SKM-1 (cell line): ENCODE results near the gene RIPOR3.
"Not testable (repeated sequence)": the region's sequence is repeated elsewhere in the genome, so short reads cannot be mapped to it uniquely, and the experiment has no call there.

Experiments
- DNase-seq: peaks from one replicate; lab custom pipeline; 2025; ENCODE audit not compliant: unreplicated experiment; lab: John Stamatoyannopoulos, UW

Gene RIPOR3

DNA sequence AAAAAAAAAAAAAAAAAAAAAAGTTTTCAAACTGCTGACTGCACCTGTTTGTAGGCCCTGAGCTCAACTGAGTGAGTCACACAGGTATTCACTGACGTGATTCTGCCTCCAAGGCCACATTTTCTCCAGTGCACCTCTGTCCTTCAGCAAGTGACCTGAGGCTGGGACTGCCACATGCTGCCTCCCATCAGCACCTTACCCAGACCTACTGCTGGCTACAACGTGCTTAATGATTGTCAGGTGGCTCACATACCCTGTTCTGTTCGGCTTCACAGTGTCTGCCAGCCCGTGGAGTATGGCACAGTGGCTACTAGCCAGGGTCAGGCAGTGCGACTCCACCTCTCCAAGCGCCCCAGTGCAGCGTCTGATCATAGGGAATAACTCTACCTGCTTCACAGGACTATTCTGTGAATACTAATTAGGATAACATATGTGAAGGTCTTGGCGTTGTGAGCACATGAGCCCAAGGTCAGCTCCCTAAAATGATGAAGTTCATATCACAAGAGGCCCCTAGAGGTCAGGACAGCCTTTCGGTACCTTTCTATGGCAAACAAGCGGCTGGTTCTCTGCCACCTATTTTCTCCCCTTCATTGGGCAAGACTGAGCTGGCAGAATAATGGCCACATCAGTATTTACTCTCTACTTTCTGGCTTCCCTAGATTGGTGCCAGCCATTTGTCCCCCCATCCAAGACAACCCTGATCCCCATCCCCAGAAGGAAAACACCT, 28.1 kb downstream of the RIPOR3 start:
- no peak for DNase-seq

GRCh38 chr20:50659975-50660670, 31.2 kb downstream of the RIPOR3 start:
- no peak for DNase-seq

DNA sequence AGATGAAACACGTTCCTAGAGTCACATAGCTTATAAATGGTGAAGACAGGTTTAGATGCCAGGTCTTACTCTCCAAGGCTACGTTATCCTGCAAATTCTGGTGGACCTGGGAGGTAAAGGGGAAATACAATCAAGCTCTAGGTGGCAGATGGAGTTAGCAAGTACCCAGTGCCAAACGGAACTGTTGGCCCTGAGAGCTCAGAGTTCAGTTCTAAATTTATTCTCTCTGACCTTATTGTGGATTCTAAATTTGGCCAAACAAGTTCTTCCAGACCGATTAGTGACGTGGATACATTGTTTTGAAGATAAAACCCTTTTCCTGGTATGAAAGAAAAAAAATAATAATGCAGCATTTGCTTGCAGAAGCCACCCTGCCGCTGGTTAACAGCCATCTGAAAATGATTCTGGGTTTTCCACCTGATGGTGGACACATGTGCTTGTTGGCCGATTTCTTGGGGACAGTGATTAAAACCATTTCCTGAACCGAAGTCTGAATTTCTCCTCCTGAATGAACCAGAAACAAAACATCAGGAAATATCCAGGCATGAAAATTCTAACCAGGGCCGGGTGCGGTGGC, 32.5 kb downstream of the RIPOR3 start:
- DNase-seq = no peak

- no peak for DNase-seq
These were observed 35.9 kb downstream of the RIPOR3 start for GRCh38 chr20:50655311-50655880.

- DNase-seq = no peak
These were observed 36.4 kb downstream of the RIPOR3 start for GRCh38 chr20:50654904-50655303.

GRCh38 chr20:50652702-50653294, 38.5 kb downstream of the RIPOR3 start:
- DNase-seq = no peak

- no peak for DNase-seq
These were observed 39.7 kb downstream of the RIPOR3 start for GRCh38 chr20:50651676-50652075.

GRCh38 chr20:50649590-50649989, 41.8 kb downstream of the RIPOR3 start:
- DNase-seq = no peak

DNA sequence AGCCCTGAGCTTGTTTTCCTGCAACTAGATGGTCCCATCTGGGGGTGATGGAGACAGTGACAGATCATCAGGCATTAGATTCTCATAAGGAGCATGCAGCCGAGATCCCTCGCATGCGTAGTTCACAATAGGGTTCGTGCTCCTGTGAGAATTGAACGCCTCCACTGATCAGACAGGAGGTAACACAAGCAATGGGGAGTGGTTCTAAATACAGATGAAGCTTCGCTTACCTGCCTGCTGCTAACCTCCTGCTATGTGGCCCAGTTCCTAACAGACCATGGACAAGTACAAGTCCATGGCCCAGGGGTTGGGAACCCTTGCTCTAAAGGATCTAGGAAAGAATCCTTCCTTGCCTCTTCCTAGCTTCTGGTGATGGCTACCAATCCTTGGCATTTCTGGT, 42.7 kb downstream of the RIPOR3 start:
- DNase-seq = no peak

DNA sequence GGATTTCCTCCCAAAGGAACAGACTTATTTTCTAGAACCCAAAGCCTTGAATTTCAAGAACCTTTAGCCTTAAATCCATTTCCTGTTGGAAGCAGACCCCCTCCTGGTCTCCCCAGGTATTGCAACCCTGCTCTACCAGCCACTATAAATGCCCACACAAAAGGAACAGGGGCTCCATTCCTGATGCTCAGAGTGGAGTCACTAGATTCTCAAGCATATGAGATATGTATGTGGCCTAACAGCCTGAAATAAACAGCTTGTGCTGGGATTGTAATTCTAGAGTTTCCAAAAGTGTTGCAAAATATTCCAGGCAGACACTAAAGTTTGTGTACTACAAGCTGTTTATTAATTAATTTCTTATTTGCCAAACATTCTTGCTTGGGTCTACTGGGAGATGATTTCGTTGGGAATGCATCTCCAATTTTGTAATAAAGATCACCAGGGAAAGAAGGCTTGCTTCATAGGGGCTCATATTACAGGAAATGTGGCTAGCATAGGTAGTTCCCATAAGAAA, 44.8 kb downstream of the RIPOR3 start:
- DNase-seq = no peak

GRCh38 chr20:50645253-50646068, 45.9 kb downstream of the RIPOR3 start:
- no peak for DNase-seq

DNA sequence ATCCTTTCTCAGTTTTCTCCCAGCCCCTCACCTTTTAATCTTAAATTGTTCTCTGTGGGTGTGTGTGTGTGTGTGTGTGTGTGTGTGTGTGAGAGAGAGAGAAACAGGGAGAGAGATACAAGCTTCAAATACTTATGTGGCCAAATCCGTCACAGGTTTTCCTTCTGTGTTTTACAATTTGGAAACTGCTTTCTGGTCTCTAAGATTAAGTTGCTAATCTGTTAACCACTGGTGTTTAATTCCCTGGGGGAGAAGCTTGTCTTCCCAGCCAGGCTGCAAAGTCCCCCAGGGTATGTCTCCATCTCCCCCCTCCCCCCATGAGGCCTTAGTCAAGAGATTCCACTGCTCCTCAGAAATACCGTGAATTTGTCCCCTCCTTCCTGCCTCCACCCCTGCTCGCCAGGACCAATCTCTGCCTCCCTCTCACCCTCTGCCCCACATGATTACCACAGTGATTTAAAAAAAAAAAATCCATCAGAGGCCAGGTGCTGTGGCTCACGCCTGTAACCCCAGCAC, 49.0 kb downstream of the RIPOR3 start:
- DNase-seq = no peak

GRCh38 chr20:50641625-50642287, 49.6 kb downstream of the RIPOR3 start:
- not testable (repeated sequence) for DNase-seq

DNA sequence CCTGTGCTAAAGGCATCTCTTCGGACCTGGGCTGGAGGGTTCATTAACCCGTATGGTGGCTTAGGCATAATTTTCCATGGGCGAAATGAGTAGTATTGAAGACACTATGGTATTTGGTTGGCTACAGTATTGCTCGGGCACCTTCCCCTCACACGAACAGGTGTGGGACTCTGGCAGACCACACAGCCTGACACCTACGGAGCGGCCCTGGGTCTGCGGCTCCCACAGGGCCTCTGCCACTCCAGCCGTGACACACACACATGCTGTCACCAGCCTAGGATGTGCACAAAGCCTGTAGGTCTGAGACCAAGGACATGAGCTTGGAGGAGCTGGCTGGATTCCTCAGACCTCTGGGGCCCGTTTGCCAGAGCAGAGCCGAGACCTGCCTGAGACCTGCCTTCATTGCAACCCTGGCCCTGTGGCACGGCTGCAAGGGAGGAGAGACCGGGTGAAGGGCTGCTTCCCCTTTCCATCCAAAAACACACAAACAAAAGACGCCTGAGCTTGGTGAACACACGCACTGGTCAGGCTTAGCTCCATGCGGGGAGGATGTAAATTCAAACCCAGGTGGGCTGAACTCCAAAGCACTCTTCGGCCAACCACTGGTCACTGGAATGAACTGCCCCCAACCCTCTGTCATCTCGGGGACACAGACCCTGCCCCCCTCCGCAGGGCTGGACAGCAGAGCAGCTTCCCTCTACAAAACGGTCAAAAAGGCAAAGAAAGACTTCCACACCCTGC, 51.2 kb downstream of the RIPOR3 start:
- peak; percentile 18 for DNase-seq

GRCh38 chr20:50638015-50638847, 53.1 kb downstream of the RIPOR3 start:
- not testable (repeated sequence) for DNase-seq

DNA sequence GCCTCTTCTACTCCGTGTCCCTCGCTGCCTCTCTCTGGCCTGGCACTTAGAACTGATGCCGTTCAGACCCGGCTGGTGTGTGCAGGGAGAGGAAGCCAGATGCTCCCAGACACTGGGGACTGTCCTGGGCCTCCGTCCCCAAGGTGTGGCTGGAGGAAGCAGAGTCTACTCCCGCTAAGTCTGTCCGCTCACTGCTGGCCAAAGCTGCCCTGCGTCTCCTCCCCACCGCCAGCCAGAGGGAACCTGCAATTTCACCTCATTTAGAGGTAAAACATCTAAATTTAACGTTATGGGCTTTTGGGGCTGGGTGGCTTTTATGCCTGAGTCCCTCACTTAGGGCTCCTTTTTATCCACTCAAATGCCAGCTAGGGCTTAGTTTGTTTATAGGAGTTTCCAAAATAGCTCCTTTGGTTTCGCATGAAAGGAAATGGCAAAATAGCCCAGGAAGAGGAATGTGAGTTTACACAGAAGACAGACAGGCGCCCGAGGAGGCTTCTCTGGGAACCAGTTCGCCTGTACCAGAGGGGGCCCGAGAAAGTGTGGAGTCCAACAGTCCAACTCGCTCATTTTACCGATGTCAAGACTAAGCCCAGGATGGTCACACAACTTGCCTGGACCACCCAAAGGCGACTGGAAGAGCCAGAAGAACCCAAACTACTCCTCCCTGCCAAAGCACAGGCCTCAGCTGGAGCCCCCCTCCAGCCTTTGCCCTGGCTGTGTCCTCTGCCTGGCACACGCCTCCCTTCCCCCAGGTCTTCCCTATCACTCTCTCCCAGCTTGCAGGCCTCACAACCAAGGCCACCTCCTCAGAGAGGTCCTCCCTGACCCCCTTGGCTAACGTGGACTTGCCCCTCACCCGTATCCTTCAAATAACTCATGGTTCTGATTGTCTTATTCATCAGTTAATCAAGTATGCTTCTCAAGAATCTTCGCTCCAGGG, 54.5 kb downstream of the RIPOR3 start:
- no peak for DNase-seq
